Neutrophil (primary cell): ENCODE results near the gene LDAH.
"Not testable (repeated sequence)": the region's sequence is repeated elsewhere in the genome, so short reads cannot be mapped to it uniquely, and the experiment has no call there.

Source experiments
- H3K27ac ChIP-seq: fragments of 200-600 bp; sonication (generic); 2 replicates; pipeline ENCODE4 v1.5.1; 2016; ENCODE audit warnings: mild to moderate bottlenecking, moderate library complexity
- H3K27me3 ChIP-seq: fragments of 200-600 bp; sonication (generic); 2 replicates; pipeline ENCODE4 v1.6.0; 2016; ENCODE audit warnings: mild to moderate bottlenecking
- H3K36me3 ChIP-seq: fragments of 200-600 bp; sonication (generic); 2 replicates; pipeline ENCODE4 v1.5.1; 2017
- H3K4me1 ChIP-seq, 2 experiments: fragments of 200-600 bp in 1 of 2; sonication (generic) in 1 of 2; 1 replicate in 1 of 2; 2 replicates in 1 of 2; pipeline versions ENCODE4 v1.5.1 to v1.6.1; 2013 to 2016; ENCODE audit warnings: low read depth in 1 of 2, low read length in 1 of 2, mild to moderate bottlenecking in 1 of 2, moderate library complexity in 1 of 2; ENCODE audit not compliant: control insufficient read depth in 1 of 2, insufficient read depth in 1 of 2
- H3K4me3 ChIP-seq, 2 experiments: fragments of 200-600 bp in 1 of 2; sonication (generic) in 1 of 2; 1 replicate in 1 of 2; 2 replicates in 1 of 2; pipeline ENCODE4 v1.5.1; 2013 to 2016; ENCODE audit warnings: low read depth in 1 of 2, low read length in 1 of 2, mild to moderate bottlenecking in 1 of 2, moderate library complexity in 1 of 2
- H3K9me3 ChIP-seq: fragments of 200-600 bp; sonication (generic); 2 replicates; pipeline ENCODE4 v1.5.1; 2016
- CTCF ChIP-seq: fragments of 200-600 bp; sonication (generic); IDR thresholded peaks from 2 replicates; pipeline ENCODE4 v1.5.1; 2016; ENCODE audit warnings: antibody characterized with exemption

LDAH gene

DNA sequence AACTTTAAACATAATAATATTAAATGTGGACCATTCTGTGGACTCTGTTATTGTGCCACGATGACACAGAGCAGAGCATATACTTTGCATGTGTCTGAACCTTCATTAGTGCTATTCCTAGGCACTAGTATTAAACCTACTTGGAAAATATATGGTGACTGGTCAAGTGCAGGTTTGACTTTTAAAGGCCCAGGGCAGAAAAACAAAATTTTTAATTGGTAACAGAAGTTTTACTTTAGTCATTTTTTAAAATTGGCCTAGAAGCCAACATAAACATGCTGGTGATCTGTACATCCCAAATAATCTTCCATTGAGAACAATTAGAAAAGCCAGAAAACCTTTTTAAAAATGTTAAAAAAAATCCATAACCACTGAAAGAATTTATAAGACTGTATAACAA, 16.6 kb downstream of the LDAH start:
- H3K27ac ChIP-seq: no peak overlapping the region
- no peak for TF ChIP-seq CTCF
- H3K4me3 ChIP-seq: no peak overlapping the region
- H3K27me3 ChIP-seq: no peaks in the 10 kb centered on the region
- no peaks in the 10 kb centered on the region for H3K36me3 ChIP-seq
- no peaks in the 10 kb centered on the region for H3K9me3 ChIP-seq
- no peaks in the 10 kb centered on the region for H3K4me1 ChIP-seq

- Histone ChIP-seq H3K4me3 (no peak overlapping the region), H3K27ac (no peak overlapping the region), H3K4me1 (no peaks in the 10 kb centered on the region), H3K36me3 (no peaks in the 10 kb centered on the region), H3K9me3 (no peaks in the 10 kb centered on the region), H3K27me3 (no peaks in the 10 kb centered on the region)
- TF ChIP-seq CTCF: no peak
These were observed 18.9 kb downstream of the LDAH start for GRCh38 chr2:20803974-20804373.

DNA sequence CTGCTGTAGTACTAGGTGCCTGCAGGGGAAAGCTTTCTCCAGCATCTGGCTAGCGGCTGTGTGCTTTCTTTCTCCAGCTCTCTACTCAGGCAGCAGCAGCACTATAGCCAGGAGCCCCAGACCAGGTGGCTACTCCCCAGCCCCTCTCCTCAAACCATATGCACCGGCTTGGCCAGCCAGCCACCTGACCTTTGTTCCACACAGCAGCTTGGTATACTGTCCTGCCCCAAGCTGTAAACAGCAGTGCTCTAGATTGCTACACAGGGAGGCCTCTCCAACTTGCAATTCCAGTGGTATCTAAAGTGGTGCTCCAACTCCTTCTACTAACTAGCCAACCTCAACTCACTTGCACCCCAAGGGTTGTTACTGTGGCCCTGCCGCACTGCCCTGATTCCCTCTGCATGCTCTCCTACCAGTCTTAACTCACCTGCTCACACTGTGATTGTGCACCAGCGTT, 19.6 kb downstream of the LDAH start:
- Histone ChIP-seq H3K4me1 (no peaks in the 10 kb centered on the region), H3K27me3 (no peaks in the 10 kb centered on the region), H3K4me3 (no peak overlapping the region), H3K27ac (no peak overlapping the region), H3K36me3 (no peaks in the 10 kb centered on the region), H3K9me3 (no peaks in the 10 kb centered on the region)
- no peak for TF ChIP-seq CTCF

DNA sequence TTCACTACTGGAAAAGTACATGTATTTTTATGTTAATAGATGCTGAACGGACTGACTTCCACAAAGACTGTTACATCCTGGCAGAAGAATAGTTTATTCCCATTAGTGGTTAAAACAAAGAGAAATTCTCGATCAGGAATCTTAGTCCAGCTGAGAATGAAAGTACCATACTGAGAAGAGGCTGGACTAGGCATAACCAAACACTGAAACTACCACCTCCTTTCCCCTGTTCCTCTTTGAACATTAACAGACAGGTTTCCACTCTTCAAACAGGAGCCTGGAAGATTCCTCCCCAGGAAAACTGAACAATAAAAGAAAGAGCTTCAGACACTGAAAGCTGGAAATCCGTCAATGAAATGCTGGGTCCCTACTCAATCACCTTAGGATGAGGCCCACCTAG, 25.8 kb downstream of the LDAH start:
- no peaks in the 10 kb centered on the region for H3K27me3 ChIP-seq

GRCh38 chr2:20796374-20796791, 26.5 kb downstream of the LDAH start:
- H3K4me3 ChIP-seq: no peak overlapping the region
- H3K4me1 ChIP-seq: no peaks in the 10 kb centered on the region
- no peaks in the 10 kb centered on the region for H3K36me3 ChIP-seq
- TF ChIP-seq CTCF: no peak
- no peaks in the 10 kb centered on the region for H3K9me3 ChIP-seq
- H3K27me3 ChIP-seq: no peaks in the 10 kb centered on the region
- H3K27ac ChIP-seq: no peak overlapping the region

More for the DNA sequence above, 25.8 kb downstream of the LDAH start:
- H3K4me3 ChIP-seq: no peak overlapping the region
- no peak for TF ChIP-seq CTCF
- H3K9me3 ChIP-seq: no peaks in the 10 kb centered on the region
- no peak overlapping the region for H3K27ac ChIP-seq
- no peaks in the 10 kb centered on the region for H3K36me3 ChIP-seq
- H3K4me1 ChIP-seq: no peaks in the 10 kb centered on the region

- not testable (repeated sequence) for H3K27me3 ChIP-seq, H3K27ac ChIP-seq, H3K4me3 ChIP-seq, H3K36me3 ChIP-seq, H3K9me3 ChIP-seq, H3K4me1 ChIP-seq
These were observed 29.0 kb downstream of the LDAH start for GRCh38 chr2:20793944-20794343.
